ENCODE results near the gene LIPC. TPM values are rescaled to one million over a fixed set of nuclear protein-coding genes. Genes with fewer than 3 reads are reported as not detected.

The LIPC gene
- polyA plus RNA-seq, 1 of the 3 experiments (the other 2 are of a cell fraction): not detected

DNA sequence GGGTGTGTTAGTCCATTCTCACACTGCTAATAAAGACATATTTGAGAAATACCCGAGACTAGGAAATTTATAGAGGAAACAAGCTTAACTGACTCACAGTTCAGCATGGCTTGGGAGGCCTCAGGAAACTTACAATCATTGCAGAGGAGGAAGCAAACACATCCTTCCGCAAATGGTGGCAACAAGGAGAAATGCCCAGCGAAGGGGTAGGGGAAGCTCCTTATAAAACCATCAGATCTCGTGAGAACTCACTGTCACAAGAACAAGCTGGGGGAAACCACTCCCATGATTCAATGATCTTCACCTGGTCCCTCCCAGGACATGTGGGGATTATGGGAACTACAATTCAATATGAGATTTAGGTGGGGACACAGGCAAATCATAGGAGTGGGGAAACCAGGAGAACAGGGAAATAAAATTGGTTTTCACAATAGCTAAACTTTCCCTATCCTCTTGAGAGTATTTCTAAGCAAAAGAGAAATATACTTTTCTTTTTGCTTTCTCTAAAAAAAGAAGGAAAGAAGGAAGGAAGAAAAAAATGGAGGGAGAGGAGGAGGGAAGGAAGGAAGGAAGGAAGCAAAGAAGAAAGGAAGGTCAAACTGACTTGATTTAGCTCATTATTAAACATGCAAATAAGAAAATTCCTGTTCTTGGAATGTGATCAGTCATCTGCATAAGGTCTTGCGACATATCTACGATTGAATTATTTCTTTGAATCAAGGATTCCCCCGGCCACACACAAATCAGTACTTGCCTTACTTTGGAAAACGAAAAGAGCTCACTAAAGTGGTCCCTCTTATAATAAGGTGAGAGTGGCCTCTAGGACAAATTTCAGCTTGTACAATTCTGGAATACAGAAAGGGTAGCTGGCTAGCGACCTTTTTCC, 75.2 kb downstream of the LIPC start (continued):
- TF ChIP-seq, protein P1, sequence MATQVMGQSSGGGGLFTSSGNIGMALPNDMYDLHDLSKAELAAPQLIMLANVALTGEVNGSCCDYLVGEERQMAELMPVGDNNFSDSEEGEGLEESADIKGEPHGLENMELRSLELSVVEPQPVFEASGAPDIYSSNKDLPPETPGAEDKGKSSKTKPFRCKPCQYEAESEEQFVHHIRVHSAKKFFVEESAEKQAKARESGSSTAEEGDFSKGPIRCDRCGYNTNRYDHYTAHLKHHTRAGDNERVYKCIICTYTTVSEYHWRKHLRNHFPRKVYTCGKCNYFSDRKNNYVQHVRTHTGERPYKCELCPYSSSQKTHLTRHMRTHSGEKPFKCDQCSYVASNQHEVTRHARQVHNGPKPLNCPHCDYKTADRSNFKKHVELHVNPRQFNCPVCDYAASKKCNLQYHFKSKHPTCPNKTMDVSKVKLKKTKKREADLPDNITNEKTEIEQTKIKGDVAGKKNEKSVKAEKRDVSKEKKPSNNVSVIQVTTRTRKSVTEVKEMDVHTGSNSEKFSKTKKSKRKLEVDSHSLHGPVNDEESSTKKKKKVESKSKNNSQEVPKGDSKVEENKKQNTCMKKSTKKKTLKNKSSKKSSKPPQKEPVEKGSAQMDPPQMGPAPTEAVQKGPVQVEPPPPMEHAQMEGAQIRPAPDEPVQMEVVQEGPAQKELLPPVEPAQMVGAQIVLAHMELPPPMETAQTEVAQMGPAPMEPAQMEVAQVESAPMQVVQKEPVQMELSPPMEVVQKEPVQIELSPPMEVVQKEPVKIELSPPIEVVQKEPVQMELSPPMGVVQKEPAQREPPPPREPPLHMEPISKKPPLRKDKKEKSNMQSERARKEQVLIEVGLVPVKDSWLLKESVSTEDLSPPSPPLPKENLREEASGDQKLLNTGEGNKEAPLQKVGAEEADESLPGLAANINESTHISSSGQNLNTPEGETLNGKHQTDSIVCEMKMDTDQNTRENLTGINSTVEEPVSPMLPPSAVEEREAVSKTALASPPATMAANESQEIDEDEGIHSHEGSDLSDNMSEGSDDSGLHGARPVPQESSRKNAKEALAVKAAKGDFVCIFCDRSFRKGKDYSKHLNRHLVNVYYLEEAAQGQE (IDR thresholded peaks at IDR 0.05; ENCODE audit: low read depth, low read length): no peak

DNA sequence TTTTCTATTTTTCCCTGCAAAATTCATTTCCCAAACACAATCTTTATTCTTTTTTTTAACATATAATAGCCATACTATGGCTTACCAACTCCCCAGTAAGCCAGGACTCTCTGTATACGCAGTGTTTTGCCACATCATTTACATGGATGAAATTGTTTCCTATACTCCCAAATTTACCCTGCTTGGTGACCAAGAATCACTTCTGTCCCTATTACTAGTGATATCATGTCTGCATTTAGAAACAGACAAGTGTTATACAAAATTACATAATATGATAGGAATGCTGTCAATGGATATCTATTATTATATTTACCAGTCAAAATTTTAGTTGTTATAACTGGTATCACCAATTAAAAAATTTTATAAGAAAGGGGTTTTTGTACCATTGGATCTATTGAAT, 77.8 kb downstream of the LIPC start:
- 78% methylated on average over 1 of the region's 1 CpG for WGBS (ENCODE audit: low lambda C conversion rate)

More for the DNA sequence above, 77.8 kb downstream of the LIPC start:
- Histone ChIP-seq H3K4me3 (ENCODE audit: low read depth in 2 of 2, low read length in 1 of 2) (no peak overlapping the region), H3K36me3 (replicated peaks in 1 of 2; ENCODE audit: control insufficient read depth in 1 of 2, insufficient read depth in 2 of 2, low read length in 1 of 2) (no peaks in the 10 kb centered on the region), H3K9ac (no peak overlapping the region), H3F3A (replicated peaks; ENCODE audit: insufficient read depth) (no peaks in the 10 kb centered on the region), H3K4me2 (no peak overlapping the region), H3K79me2 (ENCODE audit: insufficient read depth) (no peaks in the 10 kb centered on the region), H3K27ac (ENCODE audit: low read depth in 2 of 2, low read length in 1 of 2) (no peak overlapping the region), H3K27me3 (ENCODE audit: insufficient read depth) (no peaks in the 10 kb centered on the region; the same call in 1 of the 2 replicates), H4K20me1 (ENCODE audit: insufficient read depth) (no peaks in the 10 kb centered on the region), H3K9me2 (no peaks in the 10 kb centered on the region), H3K4me1 (ENCODE audit: control insufficient read depth in 1 of 2, insufficient read depth in 2 of 2, low read depth in 1 of 2, low read length in 1 of 2) (no peaks in the 10 kb centered on the region), H3K9me3 (no peaks in the 10 kb centered on the region), H2AFZ (ENCODE audit: low read depth) (no peak overlapping the region)
- ChIA-PET CTCF (no interaction called here), POLR2A (no interaction called here)
- no peak for DNase-seq
- TF ChIP-seq FOXM1 (IDR thresholded peaks at IDR 0.05; ENCODE audit: low read depth) (no peak), FOSL2 (IDR thresholded peaks at IDR 0.05; ENCODE audit: borderline replicate concordance, low read depth) (no peak), TEAD4 (IDR thresholded peaks at IDR 0.05; ENCODE audit: borderline replicate concordance, insufficient read depth) (no peak), CHD2 (IDR thresholded peaks at IDR 0.05; ENCODE audit: low read length, partially characterized antibody) (no peak)
- TF ChIP-seq, protein P2, sequence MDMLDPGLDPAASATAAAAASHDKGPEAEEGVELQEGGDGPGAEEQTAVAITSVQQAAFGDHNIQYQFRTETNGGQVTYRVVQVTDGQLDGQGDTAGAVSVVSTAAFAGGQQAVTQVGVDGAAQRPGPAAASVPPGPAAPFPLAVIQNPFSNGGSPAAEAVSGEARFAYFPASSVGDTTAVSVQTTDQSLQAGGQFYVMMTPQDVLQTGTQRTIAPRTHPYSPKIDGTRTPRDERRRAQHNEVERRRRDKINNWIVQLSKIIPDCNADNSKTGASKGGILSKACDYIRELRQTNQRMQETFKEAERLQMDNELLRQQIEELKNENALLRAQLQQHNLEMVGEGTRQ (IDR thresholded peaks at IDR 0.05; ENCODE audit: borderline replicate concordance, low read depth, low read length): no peak
- TF ChIP-seq, protein P1 (IDR thresholded peaks at IDR 0.05; ENCODE audit: low read depth, low read length): no peak
- TF ChIP-seq, protein P3, sequence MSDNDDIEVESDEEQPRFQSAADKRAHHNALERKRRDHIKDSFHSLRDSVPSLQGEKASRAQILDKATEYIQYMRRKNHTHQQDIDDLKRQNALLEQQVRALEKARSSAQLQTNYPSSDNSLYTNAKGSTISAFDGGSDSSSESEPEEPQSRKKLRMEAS (IDR thresholded peaks at IDR 0.05; ENCODE audit: low read depth): no peak
